Sciatic nerve (tissue), 2 donors: ENCODE data around the gene DCP1B. TPM values are rescaled to one million over a fixed set of nuclear protein-coding genes. Genes with fewer than 3 reads are reported as not detected.
A peak's percentile ranks its signal among the peaks of the same experiment; 100 is the strongest.

ENCODE experiments used
- ATAC-seq: fragments of 200-7000 bp; cut with Tn5 transposase; one replicate; pipeline ENCODE4 v1.9.1; 2020; ENCODE audit warnings: mild to moderate bottlenecking, moderate library complexity
- DNase-seq: peaks from one replicate; pipeline ENCODE4 v3.0.0-alpha.2; 2020; ENCODE audit warnings: low spot score
- intact Hi-C: fragments of 100-400 bp; cut with DNase I; formaldehyde crosslinking; loops from one replicate; pipeline ENCODE4 v1.14.2; 2022
- total RNA-seq: library from RNA; stranded (reverse); fragmentation: NEBNext Ultra II Directional; extraction: Animal tissue kit (Norgen Biotek cat#: 25700); gene quantifications from one replicate; pipeline ENCODE4 v1.2.1, GENCODE V29; 2021
- donor health status: DM: no; HTN: no; CAD: no.
- donor health status: DM: no; HTN: no; CAD: no.

The DCP1B gene
- total RNA-seq, 1 donor from 2014 or later = 17.7 TPM

DNA sequence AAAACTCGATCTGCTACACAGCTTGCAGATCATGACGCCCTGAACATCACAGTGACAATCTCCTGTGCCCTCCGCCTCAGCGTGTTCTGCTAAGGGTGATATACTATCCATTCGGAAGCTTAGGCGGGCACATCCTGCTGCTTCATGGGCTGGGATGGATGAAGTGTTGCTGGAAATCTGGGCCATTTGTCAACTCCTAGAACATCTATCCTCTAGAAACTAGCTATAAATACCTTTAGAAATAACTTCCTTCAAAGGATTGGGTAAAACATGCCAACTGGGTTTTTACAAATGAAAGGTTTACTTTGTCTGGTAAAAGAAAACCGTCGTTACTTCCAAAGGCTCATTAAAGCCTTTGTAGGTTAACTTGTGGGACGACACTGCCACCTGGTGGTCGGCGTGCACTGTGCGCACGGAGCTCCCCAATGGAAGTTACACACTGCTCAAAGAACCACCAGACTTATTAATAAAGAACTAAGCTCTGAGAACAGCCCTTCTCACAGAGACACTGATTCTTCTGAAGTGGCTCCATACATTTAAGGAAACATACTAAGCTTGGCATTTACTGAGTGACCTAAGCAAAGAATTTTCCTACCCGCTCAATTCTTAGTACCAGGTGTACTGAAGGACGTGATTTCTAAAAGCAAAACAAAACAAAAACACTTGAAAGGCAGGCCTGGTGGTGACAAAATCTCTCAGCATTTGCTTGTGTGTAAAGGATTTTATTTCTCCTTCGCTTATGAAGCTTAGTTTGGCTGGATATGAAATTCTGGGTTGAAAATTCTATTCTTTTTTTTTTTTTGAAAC is 64.3 kb downstream of the DCP1B start:
- DNase-seq (peak; percentile 95), ATAC-seq (peak; percentile 96)
- intact Hi-C loops = loop anchor here (10.0 kb wide), 1 partner anchor 305 kb away; no protein-coding TSS in a partner anchor

DNA sequence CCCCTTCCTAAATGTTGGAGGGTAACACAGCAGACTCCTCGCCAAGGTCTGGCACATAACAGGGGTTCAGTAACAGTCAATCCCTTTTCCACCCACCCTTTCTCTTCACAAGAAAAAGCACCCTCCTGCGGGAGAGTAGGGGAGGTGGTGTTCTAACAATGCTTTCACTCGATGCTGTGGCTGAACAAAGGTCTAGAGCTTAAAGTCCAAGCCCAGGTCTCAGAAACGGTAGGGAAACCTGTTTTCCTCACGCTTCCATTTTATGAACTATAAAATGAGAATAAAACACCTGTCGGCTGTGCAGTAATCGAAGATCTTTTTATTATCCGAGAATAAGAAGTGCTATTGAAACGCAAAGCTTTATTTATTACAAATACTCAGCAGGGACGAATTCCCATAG is 64.9 kb downstream of the DCP1B start:
- ATAC-seq = no peak
- DNase-seq = no peak
- intact Hi-C loops = loop anchor here (10.0 kb wide), 1 partner anchor 305 kb away; no protein-coding TSS in a partner anchor

GRCh38 chr12:1937481-1938224 is 66.6 kb downstream of the DCP1B start:
- ATAC-seq = no peak
- intact Hi-C loops = loop anchor here (2.0 to 10.0 kb wide), 2 partner anchors 139 to 303 kb away; no protein-coding TSS in a partner anchor
- no peak for DNase-seq

DNA sequence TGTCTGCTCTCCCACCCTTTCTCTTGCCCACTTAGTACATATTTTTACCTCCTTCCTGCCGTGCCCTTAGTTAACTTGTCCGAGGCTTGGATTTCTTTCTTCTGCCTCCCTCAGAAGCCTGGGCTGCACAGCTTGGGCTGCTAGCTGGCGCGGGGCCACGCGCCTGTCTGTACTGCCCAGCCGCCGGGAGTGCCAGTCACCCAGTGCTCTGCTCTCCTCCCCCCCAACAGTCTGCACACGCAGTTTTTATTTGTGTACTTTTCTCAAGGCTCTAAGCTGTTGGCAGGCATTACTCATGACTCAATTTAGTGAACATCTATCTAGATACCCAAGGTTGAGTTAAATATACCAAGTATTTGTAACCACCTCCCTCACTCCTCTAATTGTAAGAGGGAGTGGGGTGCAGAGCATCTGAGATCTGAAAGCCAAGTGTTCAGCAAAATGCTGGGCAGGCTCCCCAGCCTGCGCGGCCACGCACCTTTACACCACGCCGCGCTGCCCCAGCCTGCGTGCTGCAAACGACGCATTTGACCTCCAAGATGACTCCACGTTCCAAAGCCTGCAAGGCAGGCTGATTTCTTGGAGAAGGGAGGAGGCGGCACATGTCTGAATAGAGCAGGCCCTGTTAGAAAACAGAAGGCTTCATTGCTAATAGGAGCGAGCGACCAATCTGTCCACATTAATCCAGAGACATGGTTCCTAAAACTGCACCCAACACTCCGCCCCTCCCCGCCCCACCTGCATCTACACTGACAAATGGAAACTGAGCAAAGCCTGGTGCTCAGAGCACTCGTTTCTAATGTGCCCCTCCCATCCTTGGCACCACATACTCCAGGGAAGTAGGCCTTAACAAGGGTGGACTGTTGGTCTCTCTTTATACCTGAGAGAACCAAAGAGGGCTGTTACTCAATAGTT is 67.6 kb downstream of the DCP1B start:
- no peak for DNase-seq
- peak; percentile 57 for ATAC-seq
- intact Hi-C loops = loop anchor here (2.0 to 10.0 kb wide), 2 partner anchors 138 to 302 kb away; no protein-coding TSS in a partner anchor

DNA sequence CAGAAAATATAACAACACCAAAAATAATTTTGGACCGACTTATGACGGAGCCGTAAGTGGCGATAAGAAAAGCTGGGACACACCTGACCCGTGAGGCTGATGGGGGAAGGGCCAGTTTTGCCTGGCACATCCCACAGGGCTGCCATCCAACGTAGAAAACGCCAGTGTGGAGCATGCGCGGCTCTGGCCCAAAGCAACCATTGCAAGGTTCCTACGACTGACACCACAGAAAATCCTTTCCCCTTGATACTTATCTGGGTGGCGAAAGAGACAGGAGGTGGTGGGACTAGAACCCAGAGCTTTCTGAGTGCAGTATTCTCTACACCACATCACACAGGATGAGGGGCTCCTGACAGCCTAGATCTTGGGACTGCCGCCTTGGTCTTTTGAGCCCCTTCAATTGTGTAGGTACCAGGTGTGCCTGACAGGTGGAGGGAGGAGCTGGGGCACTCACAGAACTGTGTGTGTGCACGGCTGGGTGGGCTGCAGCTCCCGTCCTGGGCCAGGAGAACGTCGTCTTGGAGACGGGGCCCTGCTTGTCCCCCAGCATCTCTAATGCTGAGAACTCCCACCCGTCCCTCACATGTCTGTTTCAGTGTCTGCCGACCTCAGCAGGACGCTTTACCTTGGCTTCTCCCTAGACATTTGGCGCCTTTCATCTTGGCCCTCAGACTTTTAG is 68.4 kb downstream of the DCP1B start:
- no peak for ATAC-seq
- DNase-seq = no peak
- intact Hi-C loops = loop anchor here (2.0 to 10.0 kb wide), 2 partner anchors 137 to 301 kb away; no protein-coding TSS in a partner anchor

DNA sequence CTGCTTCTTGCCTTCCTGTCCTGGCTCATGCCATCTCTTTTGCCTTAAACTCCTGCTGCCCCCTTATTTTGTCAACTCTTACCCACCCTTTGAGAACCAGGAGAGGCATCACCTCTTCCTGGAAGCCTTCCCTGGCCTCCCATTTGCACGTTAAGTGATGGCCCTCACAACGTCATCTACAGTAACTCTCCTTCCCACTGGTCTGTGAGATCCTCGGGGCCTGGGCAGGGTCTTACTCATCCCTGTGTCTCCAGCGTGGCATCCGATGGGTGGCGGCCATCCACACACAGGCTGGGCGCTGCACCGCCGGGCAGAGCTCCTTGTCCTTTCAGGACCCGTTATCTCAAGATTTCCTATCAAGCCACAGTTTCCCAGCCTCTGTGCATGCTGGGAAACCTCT is 69.0 kb downstream of the DCP1B start:
- DNase-seq = no peak
- intact Hi-C loops = loop anchor here (10.0 kb wide), 1 partner anchor 300 kb away; no protein-coding TSS in a partner anchor
- ATAC-seq = no peak

DNA sequence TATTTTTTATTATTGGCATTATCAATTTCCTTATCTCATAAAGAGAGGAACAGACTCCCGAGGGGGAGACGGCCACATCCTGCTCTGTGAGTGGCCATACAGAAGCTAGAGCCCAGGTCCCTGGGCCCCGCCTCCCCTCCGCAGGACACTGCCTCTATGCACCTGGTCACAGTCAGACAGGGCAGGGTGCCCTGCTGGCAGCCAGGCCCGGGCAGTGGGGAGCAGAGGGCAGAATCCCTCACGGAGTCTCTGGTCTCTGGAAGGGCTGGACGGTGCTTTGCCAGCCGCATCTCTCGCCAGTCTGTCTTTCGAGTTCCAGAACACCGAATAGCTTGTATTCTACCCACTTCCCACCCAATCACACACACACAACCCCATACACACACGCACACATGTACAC is 69.4 kb downstream of the DCP1B start:
- ATAC-seq = no peak
- DNase-seq = no peak
- intact Hi-C loops = loop anchor here (10.0 kb wide), 1 partner anchor 300 kb away; no protein-coding TSS in a partner anchor

DNA sequence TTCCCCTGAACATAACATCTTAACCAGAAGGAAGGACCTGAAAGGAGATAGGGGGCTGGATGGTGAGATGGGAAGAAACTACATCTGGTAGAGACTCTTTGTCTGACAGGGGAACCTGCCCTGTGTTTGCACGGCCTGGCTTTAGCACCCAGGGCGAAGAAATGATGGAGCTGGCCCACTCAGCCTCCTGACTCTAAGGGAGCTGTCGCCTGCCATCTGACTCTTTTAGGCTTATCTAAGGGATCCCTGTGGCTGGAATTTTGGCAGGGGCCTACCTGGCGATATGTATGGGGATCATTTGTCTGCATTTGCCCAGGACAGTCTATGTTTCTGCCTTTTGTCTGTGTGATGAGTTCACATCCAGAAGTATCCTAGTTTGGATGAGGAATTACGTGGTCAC is 70.2 kb downstream of the DCP1B start:
- no peak for DNase-seq
- intact Hi-C loops = loop anchor here (10.0 kb wide), 1 partner anchor 299 kb away; no protein-coding TSS in a partner anchor
- no peak for ATAC-seq

DNA sequence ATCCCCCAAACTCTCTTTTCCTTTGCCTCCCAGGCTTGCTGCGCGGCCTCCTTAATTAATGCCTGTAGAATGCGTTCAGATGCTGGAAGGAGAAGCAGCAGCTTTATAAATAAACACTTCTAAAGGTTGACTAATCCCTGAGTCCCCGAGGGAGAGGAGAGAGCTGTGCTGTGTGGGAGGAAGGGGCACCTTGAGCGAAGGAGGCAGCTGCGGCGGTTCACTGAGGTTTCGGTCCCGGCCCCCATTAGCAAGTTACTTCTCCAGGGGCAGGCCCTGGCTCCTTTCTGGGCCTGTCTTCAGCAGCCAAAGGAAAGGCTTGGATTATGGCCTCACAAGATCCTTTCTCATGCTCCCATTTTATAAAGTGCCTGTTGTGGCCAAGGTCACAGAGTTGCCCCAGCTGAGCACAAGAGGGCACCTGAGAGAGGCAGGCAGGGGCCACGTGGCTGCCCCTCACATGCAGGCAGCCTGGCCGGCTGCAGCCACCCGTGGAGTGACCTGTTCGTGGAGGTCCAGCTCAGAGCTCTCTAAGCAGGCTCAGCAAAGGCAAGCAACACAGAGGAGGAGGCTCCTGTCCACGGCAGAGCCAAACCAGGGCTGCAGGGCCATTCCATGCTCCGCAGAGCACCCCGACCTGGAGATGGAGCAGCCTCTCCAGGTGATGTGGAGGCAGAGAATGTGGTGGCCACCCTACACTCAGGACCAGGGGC is 70.8 kb downstream of the DCP1B start:
- ATAC-seq (peak; percentile 34), DNase-seq (peak; percentile 41)
- intact Hi-C loops = loop anchor here (10.0 kb wide), 1 partner anchor 299 kb away; no protein-coding TSS in a partner anchor

- DNase-seq = peak; percentile 56
These were observed 71.9 kb downstream of the DCP1B start for GRCh38 chr12:1932264-1932777.

DNA sequence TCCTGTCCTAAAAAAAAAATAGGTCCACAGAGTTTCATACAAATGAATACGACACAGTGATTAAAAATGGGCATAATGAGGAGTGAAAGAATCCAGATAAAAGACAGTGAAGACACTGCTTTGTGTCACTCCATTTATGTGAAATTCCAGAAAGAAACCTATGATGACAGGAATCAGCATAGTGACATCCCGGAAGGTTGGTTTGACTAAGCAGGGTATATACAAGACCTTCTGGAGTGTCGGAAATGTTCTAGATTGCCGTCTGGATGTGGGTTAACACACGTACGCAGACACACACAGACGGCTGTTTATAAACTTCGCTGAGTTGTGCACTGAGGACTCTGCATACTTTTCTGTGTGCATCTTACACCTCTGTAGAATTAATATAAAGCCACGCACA is 72.6 kb downstream of the DCP1B start:
- intact Hi-C loops = loop anchor here (10.0 kb wide), 1 partner anchor 297 kb away; no protein-coding TSS in a partner anchor
- ATAC-seq = no peak
- no peak for DNase-seq

More at GRCh38 chr12:1932264-1932777, 71.9 kb downstream of the DCP1B start:
- ATAC-seq = peak; percentile 16
- intact Hi-C loops = loop anchor here (10.0 kb wide), 1 partner anchor 298 kb away; no protein-coding TSS in a partner anchor

GRCh38 chr12:1930803-1931597 is 73.3 kb downstream of the DCP1B start:
- intact Hi-C loops = loop anchor here (10.0 kb wide), 1 partner anchor 296 kb away; no protein-coding TSS in a partner anchor
- DNase-seq (peak; percentile 44), ATAC-seq (no peak)

- intact Hi-C loops = loop anchor here (10.0 kb wide), 1 partner anchor 295 kb away; no protein-coding TSS in a partner anchor
- ATAC-seq (no peak), DNase-seq (peak; percentile 26)
These were observed 74.1 kb downstream of the DCP1B start for GRCh38 chr12:1929985-1930802.

- no peak for ATAC-seq
- intact Hi-C loops = no loop called here
- peak; percentile 46 for DNase-seq
These were observed 74.8 kb downstream of the DCP1B start for GRCh38 chr12:1929241-1929984.
